A549 treated with GW870086 at 1 μM for 4 hours (cell line): ENCODE data around the gene KCNA3. TPM values are rescaled to one million over a fixed set of nuclear protein-coding genes. Genes with fewer than 3 reads are reported as not detected.

Source experiments
- total RNA-seq: library from RNA; stranded (reverse); fragments of 200-300 nt; extraction: Qiagen RNA extraction; gene quantifications from 5 replicates; pipeline ENCODE4 v1.2.3, GENCODE V29; 2022; ENCODE audit warnings: low read depth

KCNA3 gene
- total RNA-seq = not detected in 5 replicates

GRCh38 chr1:110674337-110675059, at the start of gene KCNA3:
Gene KCNA3, minus strand, starts transcription at chr1:110674940. Its CDS starts 131 bp downstream, at chr1:110674809.

Other genes with a start within 250 kb of the KCNA3 start
- gene PROK1, start 223.8 kb downstream of the KCNA3 start, total RNA-seq = not detected in 5 replicates
- gene KCNA10, start 155.8 kb downstream of the KCNA3 start, total RNA-seq = not detected in 5 replicates
- 0.01 to 0.07 TPM in 2 of 5 replicates, not detected in the others for gene KCNA2, start 68.6 kb downstream of the KCNA3 start, total RNA-seq
- gene CD53, start 198.2 kb upstream of the KCNA3 start, total RNA-seq = not detected in 5 replicates